ENCODE data around the gene EIF4ENIF1.
"Not testable (repeated sequence)": the region's sequence is repeated elsewhere in the genome, so short reads cannot be mapped to it uniquely, and the experiment has no call there.

The EIF4ENIF1 gene, protein sequence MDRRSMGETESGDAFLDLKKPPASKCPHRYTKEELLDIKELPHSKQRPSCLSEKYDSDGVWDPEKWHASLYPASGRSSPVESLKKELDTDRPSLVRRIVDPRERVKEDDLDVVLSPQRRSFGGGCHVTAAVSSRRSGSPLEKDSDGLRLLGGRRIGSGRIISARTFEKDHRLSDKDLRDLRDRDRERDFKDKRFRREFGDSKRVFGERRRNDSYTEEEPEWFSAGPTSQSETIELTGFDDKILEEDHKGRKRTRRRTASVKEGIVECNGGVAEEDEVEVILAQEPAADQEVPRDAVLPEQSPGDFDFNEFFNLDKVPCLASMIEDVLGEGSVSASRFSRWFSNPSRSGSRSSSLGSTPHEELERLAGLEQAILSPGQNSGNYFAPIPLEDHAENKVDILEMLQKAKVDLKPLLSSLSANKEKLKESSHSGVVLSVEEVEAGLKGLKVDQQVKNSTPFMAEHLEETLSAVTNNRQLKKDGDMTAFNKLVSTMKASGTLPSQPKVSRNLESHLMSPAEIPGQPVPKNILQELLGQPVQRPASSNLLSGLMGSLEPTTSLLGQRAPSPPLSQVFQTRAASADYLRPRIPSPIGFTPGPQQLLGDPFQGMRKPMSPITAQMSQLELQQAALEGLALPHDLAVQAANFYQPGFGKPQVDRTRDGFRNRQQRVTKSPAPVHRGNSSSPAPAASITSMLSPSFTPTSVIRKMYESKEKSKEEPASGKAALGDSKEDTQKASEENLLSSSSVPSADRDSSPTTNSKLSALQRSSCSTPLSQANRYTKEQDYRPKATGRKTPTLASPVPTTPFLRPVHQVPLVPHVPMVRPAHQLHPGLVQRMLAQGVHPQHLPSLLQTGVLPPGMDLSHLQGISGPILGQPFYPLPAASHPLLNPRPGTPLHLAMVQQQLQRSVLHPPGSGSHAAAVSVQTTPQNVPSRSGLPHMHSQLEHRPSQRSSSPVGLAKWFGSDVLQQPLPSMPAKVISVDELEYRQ

DNA sequence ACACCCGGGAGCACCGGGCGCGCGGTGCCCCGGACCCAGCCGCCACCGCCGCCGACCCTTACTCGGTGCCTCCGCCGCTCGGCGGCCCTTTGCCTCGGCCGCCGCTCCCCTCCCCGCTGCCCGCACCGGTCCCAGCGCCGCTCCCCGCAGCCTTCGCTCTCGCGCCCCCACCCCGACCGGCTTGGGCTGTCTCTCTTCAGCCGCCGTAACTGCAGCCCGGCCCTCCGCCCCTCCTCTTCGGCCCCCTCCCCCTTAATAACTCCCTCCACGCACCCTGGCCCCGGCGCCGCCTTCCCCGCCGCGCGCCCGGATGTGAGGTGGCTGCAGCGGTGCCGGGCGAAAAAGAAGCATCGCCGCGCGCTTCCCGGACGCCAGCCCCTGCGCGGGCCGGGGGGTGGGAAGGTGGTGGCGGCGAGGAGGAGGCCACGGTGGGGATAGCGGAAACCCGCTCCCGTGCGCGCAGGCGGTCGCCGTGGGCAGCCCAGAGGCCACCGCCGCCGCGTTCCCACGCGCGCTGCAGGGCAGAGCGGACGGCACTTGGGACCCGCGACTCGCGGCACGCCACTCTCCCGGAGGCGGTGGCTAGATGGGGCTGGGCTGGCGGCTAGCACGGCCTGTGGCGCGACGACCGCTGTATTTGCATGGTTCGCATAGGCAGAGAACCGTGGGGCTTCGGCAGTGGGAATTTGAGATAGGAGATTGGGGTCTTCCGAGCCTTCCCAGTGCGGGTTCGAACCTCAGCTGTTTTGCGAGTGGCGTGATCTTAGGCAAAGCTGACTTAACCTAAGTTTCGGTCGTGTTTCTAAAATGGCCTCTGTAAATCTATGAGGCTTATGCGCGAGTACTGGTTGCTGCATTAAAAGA is at the start of gene EIF4ENIF1:
EIF4ENIF1 (minus strand) TSS at position 211 of the 864 bp plus-strand sequence. CDS start 1,124 bp downstream, outside the sequence.
- DNase-seq, result peak; percentile 76

DNA sequence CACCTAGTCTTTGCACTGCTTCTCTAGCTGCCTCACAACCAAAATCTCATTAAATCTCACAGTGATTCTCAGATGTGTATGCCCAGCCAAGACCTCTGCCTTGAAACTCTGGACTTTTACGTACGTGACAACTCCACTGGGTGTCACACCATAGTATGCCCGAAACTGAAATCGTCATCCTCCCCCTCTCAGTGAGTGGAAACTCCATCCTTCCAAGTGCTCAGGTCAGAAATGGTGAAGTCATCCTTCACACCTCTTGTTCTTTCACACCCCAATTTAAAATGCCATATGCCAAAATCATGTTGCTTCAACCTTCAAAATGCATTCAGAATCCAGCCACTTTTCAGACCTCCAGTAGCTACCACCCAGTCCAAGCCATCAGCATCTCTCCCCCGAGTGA is 49.2 kb upstream of the EIF4ENIF1 start:
- no peak for DNase-seq

DNA sequence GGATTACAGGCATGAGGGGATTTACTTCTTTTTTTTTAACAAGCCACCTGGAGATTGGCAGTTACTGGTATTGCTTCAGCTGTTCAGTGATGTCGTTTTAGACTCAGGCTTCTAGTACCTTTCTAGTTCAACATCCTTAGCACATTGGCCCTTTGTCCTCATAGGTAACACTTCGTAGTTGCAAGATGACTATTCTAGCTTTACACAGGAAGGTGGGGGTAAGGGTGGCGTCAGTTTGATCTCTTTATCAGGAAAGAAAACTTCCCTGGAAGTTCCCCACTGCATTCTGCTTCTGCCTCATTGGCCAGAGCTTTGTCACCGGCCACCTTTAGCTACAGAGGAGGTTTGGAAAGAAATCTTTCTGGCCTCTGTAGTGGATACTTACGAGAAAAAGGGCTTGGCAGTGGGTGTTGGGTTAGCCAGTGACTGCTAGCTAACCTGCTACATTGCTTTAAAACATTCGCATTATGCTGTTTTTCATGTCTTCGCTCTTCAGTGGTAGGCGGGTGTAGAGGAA is 47.4 kb upstream of the EIF4ENIF1 start:
- no peak for DNase-seq

DNA sequence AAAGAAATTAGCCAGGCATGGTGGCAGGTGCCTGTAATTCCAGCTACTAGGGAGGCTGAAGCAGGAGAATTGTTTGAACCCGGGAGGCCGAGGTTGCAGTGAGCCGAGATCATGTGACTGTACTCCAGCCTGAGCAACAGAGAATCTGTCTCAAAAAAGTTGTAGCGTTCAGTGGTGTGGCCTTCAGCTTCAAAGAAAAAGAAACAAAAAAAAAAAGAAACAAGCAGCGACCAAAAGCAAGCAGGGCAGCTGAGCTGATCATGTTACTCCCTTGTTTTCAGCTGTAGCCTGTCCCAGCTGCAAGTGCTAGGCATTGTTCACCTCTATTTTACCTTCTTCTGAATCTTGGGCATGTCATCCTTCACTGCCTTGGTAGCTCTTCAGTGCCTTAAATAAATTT is 43.7 kb upstream of the EIF4ENIF1 start:
- DNase-seq, result no peak

DNA sequence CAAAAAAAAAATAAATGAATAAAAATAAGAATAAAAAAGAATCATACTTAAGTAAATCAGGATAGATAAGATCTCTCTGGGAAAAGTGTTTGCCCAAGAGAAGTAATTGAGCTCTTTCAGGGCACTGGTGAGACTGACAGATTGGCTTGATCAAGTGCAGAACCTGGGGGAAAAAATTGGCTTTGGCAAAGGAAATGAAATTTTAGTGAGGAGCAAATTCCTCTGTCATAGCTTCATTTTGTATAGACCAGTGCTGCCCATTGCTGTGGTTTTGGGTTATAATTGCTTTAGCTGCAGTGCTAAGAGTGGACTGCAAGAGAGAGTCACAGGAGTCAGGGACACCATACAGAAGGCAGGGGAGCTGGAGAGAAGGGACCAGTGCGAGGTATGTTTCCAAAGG is 42.4 kb upstream of the EIF4ENIF1 start:
- no peak for DNase-seq

DNA sequence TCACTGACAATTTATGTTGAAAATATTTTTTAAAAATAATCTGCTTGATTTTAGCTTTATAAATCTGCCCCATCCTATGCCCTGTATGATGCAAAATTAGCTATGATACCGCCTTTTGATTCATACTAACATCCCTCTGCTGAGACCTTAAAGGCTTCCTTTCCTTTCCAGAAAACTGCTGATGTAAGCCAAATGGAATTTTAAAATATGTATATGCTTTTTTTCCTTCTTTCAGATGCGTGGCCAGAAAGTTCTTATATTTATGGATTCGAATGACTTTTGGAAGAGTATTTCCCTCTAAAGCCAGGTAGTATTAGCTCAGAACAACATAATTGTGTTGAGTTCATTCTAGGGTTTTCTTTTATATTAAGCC is 41.2 kb upstream of the EIF4ENIF1 start:
- DNase-seq, result no peak

DNA sequence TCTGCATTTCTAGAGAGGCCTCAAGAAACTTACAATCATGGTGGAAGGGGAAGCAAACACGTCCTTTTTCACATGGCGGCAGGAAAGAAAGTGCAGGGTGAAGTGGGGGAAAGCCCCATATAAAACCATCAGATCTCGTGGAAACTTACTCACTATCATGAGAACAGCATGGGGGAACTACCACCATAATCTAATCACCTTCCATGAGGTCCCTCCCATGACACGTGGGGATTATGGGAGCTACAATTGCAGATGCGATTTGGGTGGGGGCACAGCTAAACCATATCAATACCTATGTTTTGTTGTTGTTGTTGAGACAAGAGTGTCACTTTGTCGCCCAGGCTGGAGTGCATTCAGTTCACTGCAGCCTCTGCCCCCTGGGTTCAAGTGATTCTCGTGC is 36.6 kb upstream of the EIF4ENIF1 start:
- no peak for DNase-seq

DNA sequence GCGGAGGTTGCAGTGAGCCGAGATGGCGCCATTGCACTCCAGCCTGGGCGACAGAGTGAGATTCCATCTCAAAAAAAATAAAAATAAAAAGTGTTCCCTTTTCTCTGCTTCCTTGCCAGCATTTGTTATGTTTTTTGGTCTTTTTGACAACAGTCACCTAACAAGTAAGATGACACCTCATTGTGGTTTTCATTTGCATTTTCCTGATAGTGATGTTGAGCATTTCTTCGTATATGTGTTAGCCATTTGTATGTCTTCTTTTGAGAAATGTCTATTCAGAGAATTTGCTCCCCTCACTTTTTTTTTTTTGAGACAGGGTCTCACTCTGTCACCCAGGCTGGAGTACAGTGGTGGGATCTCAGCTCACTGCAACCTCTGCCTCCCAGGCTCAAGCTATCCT is 34.5 kb upstream of the EIF4ENIF1 start:
- not testable (repeated sequence) for DNase-seq

DNA sequence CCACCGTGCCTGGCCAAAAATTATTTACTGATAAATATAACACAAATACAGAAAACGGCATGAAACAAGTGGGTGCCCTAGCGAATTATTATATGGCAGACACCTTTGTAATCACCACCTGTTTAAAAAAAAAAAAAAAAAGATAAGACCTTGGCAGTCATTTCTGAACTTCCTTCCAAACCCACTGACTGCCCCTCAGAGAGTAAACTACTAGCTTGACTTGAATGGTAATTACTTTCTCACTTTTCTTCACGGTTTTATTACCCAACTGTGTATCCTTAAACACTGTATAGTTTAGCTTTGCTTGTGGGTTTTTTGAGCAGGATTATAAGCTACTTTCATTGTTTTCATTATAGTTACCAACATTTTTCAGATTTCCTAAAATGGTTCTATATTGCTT is 30.4 kb upstream of the EIF4ENIF1 start:
- no peak for DNase-seq

DNA sequence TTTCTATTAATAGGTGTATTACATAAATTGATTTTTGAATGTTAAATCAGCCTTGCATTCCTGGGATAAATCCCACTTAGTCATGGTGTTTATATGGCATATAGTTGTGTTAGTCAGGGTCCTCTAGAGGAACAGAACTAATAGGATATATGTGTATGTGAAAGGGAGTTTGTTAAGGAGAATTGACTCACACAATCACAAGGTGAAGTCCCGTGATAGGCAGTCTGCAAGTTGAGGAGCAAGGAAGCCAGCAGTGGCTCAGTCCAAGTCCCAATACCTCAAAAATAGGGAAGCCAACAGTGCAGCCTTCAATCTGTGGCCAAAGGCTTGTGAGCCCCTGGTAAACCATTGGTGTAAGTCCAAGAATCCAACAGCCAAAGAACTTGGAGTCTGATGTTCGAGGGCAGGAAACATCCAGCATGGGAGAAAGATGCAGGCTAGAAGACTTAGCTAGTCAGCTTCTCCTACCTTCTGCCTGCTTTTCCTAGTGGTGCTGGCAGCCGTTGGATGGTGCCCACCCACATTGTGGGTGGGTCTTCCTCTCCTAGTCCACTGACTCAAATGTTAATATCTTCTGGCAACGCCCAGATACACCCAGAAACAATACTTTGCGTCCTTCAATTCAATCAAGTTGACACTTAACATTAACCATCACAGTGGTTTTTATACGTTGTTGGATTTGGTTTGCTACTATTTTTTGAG is 19.6 kb upstream of the EIF4ENIF1 start:
- no peak for DNase-seq

DNA sequence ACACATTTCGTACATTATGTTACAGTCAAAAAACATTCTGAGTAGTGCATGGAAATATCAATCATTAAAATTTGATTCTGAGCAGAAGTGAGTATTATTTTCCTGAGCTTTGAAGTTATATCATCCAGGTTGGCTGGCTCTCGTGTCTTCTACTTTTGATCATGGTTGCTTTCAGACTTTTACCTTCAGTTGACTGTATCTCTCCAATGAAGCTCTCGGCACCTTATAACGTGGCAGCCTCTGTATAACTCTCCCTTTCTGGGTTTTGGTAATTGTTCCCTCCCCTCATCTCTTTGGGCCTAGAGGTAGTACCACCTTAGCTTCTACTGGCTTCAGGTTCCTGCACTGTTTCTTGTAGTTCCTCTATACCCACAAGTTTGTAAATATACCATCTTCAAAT is 18.9 kb upstream of the EIF4ENIF1 start:
- no peak for DNase-seq

DNA sequence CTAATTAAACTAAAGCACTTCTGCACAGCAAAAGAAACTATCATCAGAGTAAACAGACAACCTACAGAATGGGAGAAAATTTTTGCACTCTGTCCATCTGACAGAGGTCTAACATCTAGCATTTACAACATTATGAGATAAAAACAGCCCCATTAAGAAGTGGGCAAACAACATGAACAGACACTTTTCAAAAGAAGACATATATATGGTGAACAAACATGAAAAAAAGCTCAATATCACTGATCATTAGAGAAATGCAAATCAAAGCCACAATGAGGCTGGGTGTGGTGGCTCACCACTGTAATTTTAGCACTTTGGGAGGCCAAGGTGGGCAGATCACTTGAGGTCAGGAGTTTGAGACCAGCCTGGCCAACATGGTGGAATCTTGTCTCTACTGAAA is 17.9 kb upstream of the EIF4ENIF1 start:
- not testable (repeated sequence) for DNase-seq

DNA sequence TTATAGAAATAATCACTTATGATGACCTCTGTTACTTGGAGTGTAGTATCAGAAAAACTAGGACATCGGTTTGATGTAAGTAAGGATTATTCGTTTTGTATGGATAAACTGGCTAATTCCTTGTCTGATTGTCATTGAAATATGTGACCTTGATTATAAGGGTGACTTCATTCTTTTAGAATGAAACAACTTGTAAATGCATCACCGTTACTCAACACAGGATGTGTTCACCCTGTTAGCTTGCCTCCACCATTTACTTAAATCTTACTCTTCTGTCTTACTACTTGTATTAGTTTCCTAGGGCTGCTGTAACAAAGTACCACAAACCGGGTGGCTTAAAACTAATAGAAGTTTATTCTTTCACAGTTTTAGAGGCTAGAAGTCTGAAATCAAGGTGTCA is 14.6 kb upstream of the EIF4ENIF1 start:
- DNase-seq, result no peak

DNA sequence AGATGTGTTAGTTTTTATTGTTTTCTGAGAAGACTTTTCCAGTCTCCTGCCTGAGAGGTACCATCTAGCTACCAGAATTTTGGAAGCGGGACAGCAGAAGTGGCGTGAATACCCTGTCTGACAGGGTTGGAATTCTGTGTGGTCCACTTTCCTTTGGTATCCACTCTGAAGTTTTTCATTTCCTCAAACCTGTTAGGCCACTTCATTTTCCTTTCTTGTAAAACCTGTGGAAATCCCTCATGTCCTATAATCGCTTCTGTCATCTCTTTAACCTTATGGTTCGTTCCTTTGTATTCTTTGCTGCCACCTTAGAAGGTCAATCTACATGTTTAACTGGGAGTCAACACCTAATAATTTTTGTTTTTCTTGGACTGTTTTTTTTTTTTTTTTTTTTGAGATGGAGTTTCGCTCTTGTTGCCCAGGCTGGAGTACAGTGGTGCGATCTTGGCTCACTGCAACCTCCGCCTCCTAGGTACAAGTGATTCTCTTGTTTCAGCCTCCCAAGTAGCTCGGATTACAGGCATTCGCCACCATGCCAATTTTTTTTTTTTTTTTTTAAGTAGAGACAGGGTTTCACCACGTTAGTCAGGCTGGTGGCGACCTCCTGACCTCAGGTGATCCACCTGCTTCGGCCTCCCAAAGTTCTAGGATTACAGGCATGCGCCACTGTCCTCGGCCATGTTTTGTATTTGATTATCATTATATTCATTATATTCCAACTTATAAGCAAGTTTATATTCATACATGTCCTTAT is 13.7 kb upstream of the EIF4ENIF1 start:
- no peak for DNase-seq

DNA sequence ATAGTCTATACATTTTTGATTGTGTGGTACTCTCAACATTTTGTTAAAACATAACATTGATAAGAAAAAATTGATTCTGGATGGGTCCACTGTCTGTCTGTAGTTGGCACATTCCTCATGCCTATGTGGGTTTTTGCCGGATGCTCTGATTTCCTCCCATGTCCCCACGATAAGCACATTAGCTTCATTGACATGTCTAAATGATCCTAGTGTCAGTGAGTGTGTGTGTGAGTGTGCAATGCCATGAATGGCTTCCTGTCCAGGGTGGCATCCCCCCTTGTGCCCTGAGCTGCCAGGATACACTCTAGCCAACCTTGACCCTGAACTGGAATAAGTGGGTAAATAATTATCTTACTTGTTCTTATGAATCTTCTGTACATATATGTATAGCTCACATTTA is 12.1 kb upstream of the EIF4ENIF1 start:
- no peak for DNase-seq

DNA sequence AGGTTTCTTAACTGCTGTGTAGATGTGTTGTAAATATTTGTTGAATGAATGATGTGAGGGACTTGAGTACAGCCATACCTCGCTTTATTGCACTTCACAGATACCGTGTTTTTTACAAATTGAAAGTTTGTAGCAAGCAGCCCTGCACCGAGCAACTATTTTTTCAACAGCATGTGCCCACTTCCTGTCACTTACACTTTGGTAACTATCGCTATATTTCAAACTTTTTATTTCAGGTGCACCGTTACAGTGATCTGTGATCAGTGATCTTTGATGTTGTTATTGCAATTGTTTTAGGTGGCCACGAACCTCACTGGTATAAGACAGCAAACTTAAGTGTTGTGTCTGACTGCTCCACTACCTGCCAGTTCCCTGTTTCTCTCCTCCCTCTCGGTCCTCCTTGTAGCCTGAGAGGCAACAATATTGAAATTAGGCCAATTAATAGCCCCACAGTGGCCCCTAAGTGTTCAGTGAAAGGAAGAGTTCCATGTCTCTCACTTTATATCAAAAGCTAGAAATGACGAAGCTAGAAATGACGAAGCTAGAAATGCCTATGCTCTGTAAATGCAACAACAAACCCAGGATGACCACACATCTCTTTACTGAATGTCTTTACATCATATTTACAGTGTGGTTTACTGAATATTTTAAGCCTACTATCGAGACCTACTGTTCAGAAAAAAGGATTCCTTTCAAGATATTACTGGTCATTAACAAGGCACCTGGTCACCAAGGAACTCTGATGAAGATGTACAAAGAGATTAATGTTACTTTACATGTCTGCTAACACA is 7.7 kb upstream of the EIF4ENIF1 start:
- DNase-seq, result no peak

DNA sequence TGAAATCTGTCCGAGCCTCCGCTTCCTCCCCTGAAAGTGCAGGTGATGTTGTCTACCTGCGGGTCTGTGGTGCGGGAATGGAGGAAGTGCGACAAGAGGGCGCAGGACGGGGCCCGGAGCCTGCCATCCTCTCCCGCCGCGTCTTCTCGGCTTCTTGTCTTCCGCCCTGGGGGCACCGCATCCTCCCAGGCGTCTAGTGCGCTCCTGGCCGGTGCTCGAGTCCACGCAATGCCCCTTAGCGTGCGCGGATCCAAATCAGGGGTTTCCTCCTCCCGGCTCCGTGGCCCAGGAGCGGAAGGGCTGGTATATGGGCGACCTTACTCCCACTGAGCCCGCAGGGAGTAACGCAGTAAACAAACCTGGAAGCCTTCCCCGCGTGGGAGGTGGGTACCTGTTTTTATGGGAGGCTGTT is 7.1 kb upstream of the EIF4ENIF1 start:
- no peak for DNase-seq

DNA sequence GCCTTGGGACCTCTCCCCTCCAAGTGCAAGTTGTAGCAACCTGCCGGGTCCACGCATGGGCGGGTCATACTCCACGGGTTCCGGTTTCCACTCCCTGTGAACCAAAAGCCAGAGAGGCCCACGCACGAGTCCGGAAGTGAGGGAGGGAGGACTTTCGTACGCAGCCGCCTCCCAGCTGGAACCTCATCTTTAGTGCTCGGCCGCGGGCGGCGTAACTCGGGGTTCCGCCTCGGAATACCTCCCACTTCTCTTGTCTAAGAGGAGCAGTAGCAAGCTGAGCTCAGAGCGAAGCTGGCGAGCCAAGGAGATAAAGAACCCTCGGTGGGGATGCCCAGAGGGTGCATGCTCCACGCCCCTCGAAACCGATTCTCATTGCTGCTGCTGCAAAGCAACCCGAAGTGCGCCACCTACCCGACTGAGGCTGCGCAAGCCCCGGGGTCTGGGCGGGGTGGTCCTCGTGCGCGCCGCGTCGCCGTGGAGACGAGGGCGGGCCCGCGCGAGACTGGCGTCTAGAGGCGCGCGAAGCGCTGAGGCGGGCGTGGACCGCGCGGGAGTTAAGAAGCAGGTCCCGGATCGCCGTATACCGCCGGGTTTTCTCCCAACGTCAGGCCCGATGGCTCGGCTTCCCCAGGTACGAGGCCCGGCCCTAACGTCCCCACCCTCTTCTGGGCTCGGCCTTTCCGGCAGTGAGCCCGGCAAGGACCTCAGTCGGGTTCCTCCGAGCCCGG is 6.5 kb upstream of the EIF4ENIF1 start, which contains the start of gene SFI1:
SFI1 (plus strand) TSS at position 530 of the 728 bp plus-strand sequence. CDS start 11,749 bp downstream, outside the sequence.
- DNase-seq, result peak; percentile 89

DNA sequence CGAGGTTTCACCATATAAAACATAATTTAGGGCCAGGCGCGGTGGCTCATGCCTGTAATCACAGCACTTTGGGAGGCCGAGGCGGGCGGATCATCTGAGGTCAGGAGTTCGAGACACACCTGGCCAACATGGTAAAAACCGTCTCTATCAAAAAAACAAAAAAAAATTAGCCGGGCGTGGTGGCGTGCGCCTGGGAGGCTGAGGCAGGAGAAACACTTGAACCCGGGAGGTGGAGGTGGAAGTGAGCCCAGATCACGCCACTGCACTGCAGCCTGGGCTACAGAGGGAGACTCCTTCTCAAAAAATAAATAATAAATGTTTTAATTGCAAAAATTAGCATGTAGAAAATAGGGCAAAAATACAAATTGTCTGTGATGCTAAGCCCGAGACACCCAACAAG is 5.7 kb upstream of the EIF4ENIF1 start:
- DNase-seq, result no peak

All from NCI-H345 (cell line).